Measurements from ENCODE around the gene GLRA2. TPM values are rescaled to one million over a fixed set of nuclear protein-coding genes. Genes with fewer than 3 reads are reported as not detected.

The GLRA2 gene
- total and polyA plus RNA-seq, 10 of the 15 experiments (the other 5 are each of a cell fraction or from before 2014, with no cell fraction given): 0.01 TPM; not detected in 9

- ChIA-PET RAD21 (ENCODE audit: unreplicated experiment) (no interaction called here), POLR2A (no interaction called here), CTCF (interaction anchor here (0.6 kb wide), 1 partner anchor 9 kb away, joined by 3 read pairs; no protein-coding TSS in a partner anchor), SMC1A (ENCODE audit: uncharacterized antibody, unreplicated experiment) (interaction anchor here (0.6 to 1.0 kb wide), 3 partner anchors 127 to 199 kb away, joined by 3 to 4 read pairs (median 3); no protein-coding TSS in a partner anchor)
- in situ Hi-C loops (cut with MboI): no loop called here
- H3K4me1 ChIP-seq (ENCODE audit: control insufficient read depth, insufficient read depth, low read length): no peaks in the 10 kb centered on the region
- H3K36me3 ChIP-seq (ENCODE audit: control insufficient read depth in 2 of 2, insufficient read depth in 2 of 2, low read length in 1 of 2): no peaks in the 10 kb centered on the region
- DNase-seq (ENCODE audit: low read depth, low spot score) (no peak), ATAC-seq (no peak), FAIRE-seq (no peak)
- H3K27ac ChIP-seq (ENCODE audit: control insufficient read depth, insufficient read depth): no peak overlapping the region
- H3K9ac ChIP-seq (ENCODE audit: control insufficient read depth, insufficient read depth, low read length): no peak overlapping the region
- H2AFZ ChIP-seq (ENCODE audit: control insufficient read depth, low read depth, low read length): no peak overlapping the region
- H3K79me2 ChIP-seq (ENCODE audit: control insufficient read depth, insufficient read depth, low read length): no peaks in the 10 kb centered on the region
- H4K20me1 ChIP-seq (ENCODE audit: control insufficient read depth, insufficient read depth): no peaks in the 10 kb centered on the region
- no TSS peak for BruUV-seq (replicated peaks)
- H3K9me3 ChIP-seq (replicated peaks; ENCODE audit: control insufficient read depth, insufficient read depth, low read length): no peaks in the 10 kb centered on the region
- intact Hi-C loops (cut with micrococcal nuclease; ENCODE audit: unreplicated experiment): no loop called here
- peaks cover 0 to 4% of the 10 kb centered on the region in 2 experiments; a peak in 1 of 4 replicates for H3K27me3 ChIP-seq (replicated peaks in 1 of 2; ENCODE audit: control insufficient read depth in 2 of 2, insufficient read depth in 2 of 2, low read length in 1 of 2)
- TF ChIP-seq ZBED1 (IDR thresholded peaks at IDR 0.05; ENCODE audit: borderline replicate concordance): no peak
- no peak for TF ChIP-seq BRCA1 (IDR thresholded peaks at IDR 0.05; ENCODE audit: low read depth, low read length)
- TF ChIP-seq ATF3 (IDR thresholded peaks at IDR 0.05; ENCODE audit: borderline replicate concordance, extremely low read depth, low read depth, low read length): no peak
- TF ChIP-seq NFIC (IDR thresholded peaks at IDR 0.05; ENCODE audit: low read depth, low read length): no peak
- TF ChIP-seq GATAD2B (conservative IDR thresholded peaks at IDR 0.05; ENCODE audit: low read depth): no peak
- TF ChIP-seq IKZF2 (IDR thresholded peaks at IDR 0.05): no peak
- TF ChIP-seq RCOR1 (conservative IDR thresholded peaks at IDR 0.05; ENCODE audit: low read depth, low read length): no peak
- no peak for TF ChIP-seq HCFC1 (IDR thresholded peaks at IDR 0.05; ENCODE audit: low read length)
- TF ChIP-seq CEBPZ (IDR thresholded peaks at IDR 0.05; ENCODE audit: low read depth, low read length): no peak
- TF ChIP-seq TCF3 (IDR thresholded peaks at IDR 0.05; ENCODE audit: borderline replicate concordance, insufficient read depth, low read depth, low read length): no peak
- no peak for TF ChIP-seq HDGF (IDR thresholded peaks at IDR 0.05)
- TF ChIP-seq SMAD5 (IDR thresholded peaks at IDR 0.05; ENCODE audit: low read depth): no peak
- TF ChIP-seq YY1 (IDR thresholded peaks at IDR 0.05; ENCODE audit: low read depth, low read length): no peak
- no peak overlapping the region for H3K4me3 ChIP-seq
- no peak overlapping the region for H3K4me2 ChIP-seq (ENCODE audit: control insufficient read depth, insufficient read depth)
- 0% methylated on average over 3 of the region's 3 CpGs for WGBS (ENCODE audit: insufficient coverage, insufficient replicate concordance, low lambda C conversion rate, missing lambda C conversion rate)
Measured at GRCh38 chrX:14491689-14492088, 37.6 kb upstream of the GLRA2 start.
